Endodermal cell (in vitro differentiated cells): Measurements from ENCODE around the gene PHF19. TPM values are rescaled to one million over a fixed set of nuclear protein-coding genes. Genes with fewer than 3 reads are reported as not detected.

Source experiments
- DNase-seq: peaks from one replicate; pipeline ENCODE4 v3.0.0-alpha.2; 2017
- H3K27ac ChIP-seq: 2 replicates; pipeline ENCODE4 v1.5.1; 2013; ENCODE audit warnings: mild to moderate bottlenecking, low read depth, low read length, moderate library complexity
- H3K27me3 ChIP-seq: 2 replicates; pipeline ENCODE4 v1.6.1; 2013; ENCODE audit warnings: mild to moderate bottlenecking, low read length, moderate library complexity; ENCODE audit not compliant: insufficient read depth, control insufficient read depth, poor library complexity, severe bottlenecking
- H3K36me3 ChIP-seq: 2 replicates; pipeline ENCODE4 v1.7.0; 2013; ENCODE audit warnings: mild to moderate bottlenecking, low read length, moderate library complexity; ENCODE audit not compliant: control insufficient read depth, insufficient read depth
- H3K4me1 ChIP-seq: one replicate; pipeline ENCODE4 v1.7.0; 2013; ENCODE audit warnings: low read length; ENCODE audit not compliant: control insufficient read depth, insufficient read depth
- H3K4me3 ChIP-seq: 2 replicates; pipeline ENCODE4 v1.5.1; 2013; ENCODE audit warnings: mild to moderate bottlenecking, low read length, moderate library complexity
- H3K9ac ChIP-seq: 2 replicates; pipeline ENCODE4 v1.6.1; 2013; ENCODE audit warnings: mild to moderate bottlenecking, low read length, moderate library complexity; ENCODE audit not compliant: poor library complexity, severe bottlenecking; ENCODE audit errors: extremely low read depth
- H3K9me3 ChIP-seq: 2 replicates; pipeline ENCODE4 v1.6.1; 2013; ENCODE audit warnings: mild to moderate bottlenecking, low read length, moderate library complexity; ENCODE audit not compliant: control insufficient read depth
- H3K27ac Mint-ChIP-seq: 2 replicates; pipeline ENCODE4 v1.8.0; 2020; ENCODE audit warnings: mixed read lengths
- H3K27me3 Mint-ChIP-seq: 2 replicates; pipeline ENCODE4 v1.8.0; 2021; ENCODE audit warnings: mild to moderate bottlenecking, mixed read lengths; ENCODE audit not compliant: insufficient read depth
- H3K36me3 Mint-ChIP-seq: 2 replicates; pipeline ENCODE4 v1.8.0; 2020; ENCODE audit warnings: low read depth, mixed read lengths
- H3K4me1 Mint-ChIP-seq: 2 replicates; pipeline ENCODE4 v1.8.0; 2020; ENCODE audit warnings: mixed read lengths
- H3K4me3 Mint-ChIP-seq: 2 replicates; pipeline ENCODE4 v1.8.0; 2020; ENCODE audit warnings: mild to moderate bottlenecking, moderate library complexity, mixed read lengths
- H3K9me3 Mint-ChIP-seq: 2 replicates; pipeline ENCODE4 v1.8.0; 2020; ENCODE audit warnings: mild to moderate bottlenecking, mixed read lengths
- CTCF ChIP-seq: fragments of 200-600 bp; sonication (generic); conservative IDR thresholded peaks from 2 replicates; pipeline ENCODE4 v1.5.0; 2021; ENCODE audit warnings: antibody characterized with exemption, mild to moderate bottlenecking
- WGBS, 2 experiments: methylation state at CpG; one replicate each; pipeline versions ENCODE4 v1.1.5 to v1.1.7; 2013; ENCODE audit warnings: missing lambda C conversion rate in 2 of 2, mixed read lengths in 1 of 2; ENCODE audit not compliant: insufficient coverage in 1 of 2, insufficient read length in 1 of 2; 5-methylcytosine and 5-hydroxymethylcytosine counted together
- total RNA-seq, 2 donors: library from RNA; stranded (reverse); fragmentation: NEBNext Ultra II Directional in 1 of 2; extraction: Animal tissue kit (Norgen Biotek cat#: 25700) in 1 of 2; gene quantifications; 2 replicates in 1 of 2; 3 replicates in 1 of 2; pipeline ENCODE4 v1.2.1, GENCODE V29; 2021

The PHF19 gene
- total RNA-seq, 2 donors from 2014 or later, result 17.9 to 21.9 TPM

- H3K9ac ChIP-seq, result no peak overlapping the region
- peaks cover 6% of the 10 kb centered on the region for H3K4me1 Mint-ChIP-seq
- no peaks in the 10 kb centered on the region for H3K4me1 ChIP-seq
- H3K27ac ChIP-seq, result no peak overlapping the region
- H3K4me3 ChIP-seq, result no peak overlapping the region
- TF ChIP-seq CTCF, result no peak
- no peak overlapping the region for H3K4me3 Mint-ChIP-seq
- peaks cover 64% of the 10 kb centered on the region for H3K36me3 Mint-ChIP-seq
- 57 to 96% methylated on average over 1 of the region's 1 CpG for WGBS, 2 experiments
- no peaks in the 10 kb centered on the region for H3K27me3 Mint-ChIP-seq
- no peaks in the 10 kb centered on the region for H3K9me3 Mint-ChIP-seq
- no peaks in the 10 kb centered on the region for H3K9me3 ChIP-seq
- no peak overlapping the region for H3K27ac Mint-ChIP-seq
- H3K27me3 ChIP-seq, result no peaks in the 10 kb centered on the region
- DNase-seq, result no peak
- peaks cover 72% of the 10 kb centered on the region for H3K36me3 ChIP-seq
Observed at GRCh38 chr9:120829650-120830049, 47.3 kb downstream of the PHF19 start.

- H3K27me3 ChIP-seq, result no peaks in the 10 kb centered on the region
- no peak overlapping the region for H3K4me3 ChIP-seq
- peaks cover 96% of the 10 kb centered on the region for H3K36me3 ChIP-seq
- Mint-ChIP-seq H3K27ac (no peak overlapping the region), H3K9me3 (no peaks in the 10 kb centered on the region), H3K4me1 (no peaks in the 10 kb centered on the region), H3K4me3 (no peak overlapping the region), H3K36me3 (peaks cover 67% of the 10 kb centered on the region), H3K27me3 (no peaks in the 10 kb centered on the region)
- 95 to 100% methylated on average over 2 to 4 of the region's 4 CpGs for WGBS, 2 experiments
- H3K4me1 ChIP-seq, result no peaks in the 10 kb centered on the region
- no peaks in the 10 kb centered on the region for H3K9me3 ChIP-seq
- H3K27ac ChIP-seq, result no peak overlapping the region
- no peak overlapping the region for H3K9ac ChIP-seq
- DNase-seq, result no peak
- TF ChIP-seq CTCF, result no peak
Observed at GRCh38 chr9:120820095-120820494, 56.9 kb downstream of the PHF19 start.

- no peak for TF ChIP-seq CTCF
- Histone ChIP-seq H3K27me3 (no peaks in the 10 kb centered on the region), H3K4me3 (no peak overlapping the region), H3K27ac (no peak overlapping the region), H3K9me3 (no peaks in the 10 kb centered on the region), H3K4me1 (no peaks in the 10 kb centered on the region), H3K36me3 (peaks cover 84% of the 10 kb centered on the region), H3K9ac (no peak overlapping the region)
- WGBS, 2 experiments, result 100% methylated on average over 1 of the region's 1 CpG; no CpG with 5 or more reads in 1 of the 2 experiments
- Mint-ChIP-seq H3K27ac (no peak overlapping the region), H3K4me3 (no peak overlapping the region), H3K9me3 (no peaks in the 10 kb centered on the region), H3K4me1 (no peaks in the 10 kb centered on the region), H3K27me3 (no peaks in the 10 kb centered on the region), H3K36me3 (peaks cover 55% of the 10 kb centered on the region)
- DNase-seq, result no peak
Observed at GRCh38 chr9:120818595-120818994, 58.4 kb downstream of the PHF19 start.
